ENCODE results near the gene PIGV.

PIGV gene

GRCh38 chr1:26787706-26788514 is at the start of gene PIGV:
Gene PIGV, plus strand, starts transcription at chr1:26787950. Its CDS starts 2,866 bp downstream, at chr1:26790816.
- DNase-seq, result peak; percentile 49 to 96 (median 90)

GRCh38 chr1:26739329-26739914 is 48.3 kb upstream of the PIGV start:
- DNase-seq, result no peak

DNA sequence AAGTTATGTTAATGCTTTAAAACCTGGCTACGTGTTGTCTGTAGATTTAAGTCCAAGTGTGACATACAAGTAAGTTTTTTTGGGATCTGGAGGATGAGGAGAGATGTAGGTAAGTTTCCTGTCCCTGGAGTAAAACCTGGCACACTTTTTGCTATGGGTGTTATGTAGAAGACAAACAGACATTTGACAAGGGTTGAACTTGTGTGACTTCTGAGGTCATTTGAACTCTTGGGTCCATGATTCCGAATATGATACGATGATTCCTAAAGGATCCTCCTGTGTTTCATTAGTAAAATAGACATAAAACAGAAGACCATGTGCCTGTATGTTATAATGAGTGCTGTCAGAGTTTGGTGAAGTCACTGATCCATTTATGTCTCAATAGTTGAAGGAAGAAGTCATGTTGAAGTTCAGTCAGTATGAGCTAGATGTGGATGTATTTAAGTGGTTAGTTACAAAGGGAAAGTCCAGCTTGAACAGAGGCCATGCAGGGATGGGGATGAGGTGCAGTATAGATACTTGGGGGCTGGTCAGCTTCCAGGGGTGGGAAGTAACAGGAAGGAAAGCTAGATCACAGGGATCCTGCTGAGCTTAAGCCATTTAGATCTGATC is 47.6 kb upstream of the PIGV start:
- DNase-seq, result no peak

DNA sequence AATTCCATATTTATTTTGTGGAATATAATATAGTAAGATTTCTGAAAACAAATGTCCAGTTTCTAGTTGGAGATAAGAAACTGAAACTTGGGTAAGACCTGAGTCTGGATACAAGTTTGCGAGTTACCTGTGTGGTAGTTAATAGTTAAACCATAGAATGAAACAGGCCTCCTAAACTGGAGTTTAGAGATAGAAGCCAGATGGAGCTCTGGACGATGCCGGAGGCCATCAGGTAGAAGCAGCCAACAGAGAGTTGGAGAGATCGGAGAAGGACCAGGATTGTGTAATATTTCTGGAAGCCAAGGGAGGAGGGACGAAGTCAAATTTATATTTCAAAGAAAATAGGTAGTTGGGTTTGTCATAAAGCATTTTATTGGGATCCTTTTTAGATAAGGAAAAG is 46.8 kb upstream of the PIGV start:
- DNase-seq, result no peak

DNA sequence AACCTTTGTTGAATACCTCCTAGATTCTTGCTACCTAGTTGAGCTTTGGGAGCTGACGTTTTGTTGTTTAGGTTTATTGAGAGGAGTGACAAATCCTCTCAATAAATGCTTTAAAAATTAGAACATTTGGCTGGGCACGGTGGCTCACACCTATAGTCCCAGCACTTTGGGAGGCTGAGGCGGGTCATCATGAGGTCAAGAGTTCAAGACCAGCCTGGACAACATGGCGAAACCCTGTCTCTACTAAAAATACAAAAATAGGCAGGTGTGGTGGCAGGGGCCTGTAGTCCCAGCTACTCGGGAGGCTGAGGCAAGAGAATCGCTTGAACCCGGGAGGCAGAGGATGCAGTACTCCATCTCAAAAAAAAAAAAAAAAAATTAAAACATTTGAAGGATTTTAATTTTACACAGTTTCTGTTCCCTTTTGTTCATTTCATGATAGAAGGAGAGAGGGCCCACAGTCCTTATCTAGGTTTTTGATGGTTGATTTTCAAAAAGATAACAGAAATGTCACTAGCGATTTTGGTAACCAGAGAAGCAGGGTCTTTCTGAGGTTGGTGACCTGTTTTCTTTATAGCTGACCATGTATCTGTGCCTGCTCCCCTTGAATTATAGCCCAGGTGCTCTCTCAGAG is 44.2 kb upstream of the PIGV start:
- no peak for DNase-seq

DNA sequence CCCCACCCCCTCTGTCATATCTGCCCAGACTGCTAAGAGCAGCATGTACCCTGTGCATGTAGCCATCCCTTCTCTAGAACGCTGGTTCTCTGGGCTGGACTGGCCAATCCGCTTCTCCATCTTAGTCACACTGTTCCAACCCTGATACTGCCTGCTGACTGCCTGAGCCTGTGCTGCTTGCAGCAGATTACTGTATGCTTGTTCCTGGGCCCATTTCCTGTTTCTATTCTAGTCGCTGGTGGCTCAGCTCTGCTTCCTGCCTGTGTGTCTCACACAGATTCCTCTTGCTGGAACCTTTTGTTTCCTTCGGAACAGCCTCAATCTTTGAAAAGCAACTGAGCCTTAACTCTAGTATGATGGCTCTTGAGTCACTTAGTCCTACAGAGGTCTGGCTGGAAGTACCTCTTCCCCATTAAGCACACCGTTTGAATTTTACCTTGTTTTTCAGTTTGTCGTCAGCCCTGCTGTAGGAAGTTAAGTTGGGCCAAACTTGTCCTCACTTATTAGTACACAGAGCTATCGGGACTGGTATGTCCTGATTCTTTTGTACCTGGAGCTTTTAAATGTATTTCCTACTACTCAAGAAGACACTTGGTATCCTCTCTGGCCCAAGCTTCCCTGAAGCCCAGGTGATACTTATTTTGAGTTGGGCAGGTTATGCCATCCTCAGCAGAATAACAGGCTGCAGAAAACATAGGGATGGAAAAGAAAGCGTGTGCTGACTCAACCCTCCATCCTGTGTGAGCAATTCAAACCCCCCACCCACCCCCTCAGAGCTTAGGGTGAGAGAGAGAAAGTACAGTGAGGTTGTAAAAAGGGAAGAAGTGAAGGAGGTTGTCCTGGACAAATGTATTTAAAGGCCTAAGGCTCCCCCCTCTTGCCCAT is 43.4 kb upstream of the PIGV start:
- DNase-seq, result peak in 51 of 58 donors; percentile 14 to 86 (median 52)

DNA sequence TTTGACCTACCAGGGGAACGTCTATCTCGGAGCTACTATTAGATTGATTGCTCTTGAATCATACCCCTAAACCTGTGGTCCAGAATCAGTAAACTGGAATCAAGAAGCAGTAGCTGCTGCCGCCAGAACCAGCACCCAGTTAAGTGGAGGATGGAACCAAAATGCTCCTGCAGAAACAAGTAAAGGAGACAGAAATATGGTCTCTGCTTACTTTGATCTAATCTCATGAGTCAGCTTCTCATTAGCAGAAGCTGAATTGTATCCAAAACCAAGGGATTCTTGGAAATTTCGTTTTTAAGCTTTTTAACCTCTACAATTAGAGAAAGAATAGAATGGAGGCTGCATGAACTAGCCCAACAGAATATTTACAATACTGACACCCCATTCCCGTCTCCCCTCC is 42.6 kb upstream of the PIGV start:
- no peak for DNase-seq

GRCh38 chr1:26747048-26747447 is 40.7 kb upstream of the PIGV start:
- DNase-seq, result no peak

DNA sequence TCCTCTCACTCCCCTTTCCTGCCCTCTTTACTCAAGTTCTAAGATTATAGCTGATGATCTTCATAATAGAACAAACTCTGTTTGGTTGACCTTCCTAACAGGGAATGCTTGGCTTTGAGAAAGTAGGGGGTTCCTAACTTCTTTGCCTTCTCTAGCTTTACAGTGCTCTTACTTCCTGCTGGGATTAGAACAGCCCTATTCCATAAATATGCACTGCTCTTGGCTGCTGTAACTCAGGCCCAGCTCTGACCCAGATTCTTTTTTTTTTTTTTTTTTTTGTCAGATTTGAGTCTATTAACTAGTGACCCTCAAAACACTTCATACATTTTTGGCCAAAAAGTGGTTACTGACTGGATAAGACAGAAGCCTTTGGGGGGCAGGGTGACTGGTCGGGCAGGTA is 39.4 kb upstream of the PIGV start:
- no peak for DNase-seq

- peak in 1 of 58 donors; percentile 27 for DNase-seq
Observed at GRCh38 chr1:26749458-26749857, 38.3 kb upstream of the PIGV start.

GRCh38 chr1:26750428-26750827 is 37.3 kb upstream of the PIGV start:
- DNase-seq, result no peak

DNA sequence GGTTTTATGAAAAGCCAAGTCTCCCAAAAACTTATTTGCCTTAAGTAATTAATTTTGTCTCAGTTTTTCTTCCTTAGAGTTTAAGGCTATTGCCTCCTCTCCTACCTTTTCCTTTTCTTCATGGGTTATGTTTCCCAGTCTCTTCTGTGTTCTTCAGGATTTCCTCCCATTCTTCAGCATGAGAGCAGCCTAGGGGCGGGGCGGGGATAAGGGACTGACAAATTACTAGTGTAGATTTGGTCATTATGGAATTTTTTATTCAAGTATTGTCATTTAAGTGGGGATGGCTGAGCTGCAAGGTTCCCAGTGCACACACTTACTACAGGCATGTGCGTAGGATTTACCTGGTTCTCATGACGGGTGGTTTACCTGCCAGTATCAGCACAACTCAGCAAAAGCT is 35.2 kb upstream of the PIGV start:
- no peak for DNase-seq

DNA sequence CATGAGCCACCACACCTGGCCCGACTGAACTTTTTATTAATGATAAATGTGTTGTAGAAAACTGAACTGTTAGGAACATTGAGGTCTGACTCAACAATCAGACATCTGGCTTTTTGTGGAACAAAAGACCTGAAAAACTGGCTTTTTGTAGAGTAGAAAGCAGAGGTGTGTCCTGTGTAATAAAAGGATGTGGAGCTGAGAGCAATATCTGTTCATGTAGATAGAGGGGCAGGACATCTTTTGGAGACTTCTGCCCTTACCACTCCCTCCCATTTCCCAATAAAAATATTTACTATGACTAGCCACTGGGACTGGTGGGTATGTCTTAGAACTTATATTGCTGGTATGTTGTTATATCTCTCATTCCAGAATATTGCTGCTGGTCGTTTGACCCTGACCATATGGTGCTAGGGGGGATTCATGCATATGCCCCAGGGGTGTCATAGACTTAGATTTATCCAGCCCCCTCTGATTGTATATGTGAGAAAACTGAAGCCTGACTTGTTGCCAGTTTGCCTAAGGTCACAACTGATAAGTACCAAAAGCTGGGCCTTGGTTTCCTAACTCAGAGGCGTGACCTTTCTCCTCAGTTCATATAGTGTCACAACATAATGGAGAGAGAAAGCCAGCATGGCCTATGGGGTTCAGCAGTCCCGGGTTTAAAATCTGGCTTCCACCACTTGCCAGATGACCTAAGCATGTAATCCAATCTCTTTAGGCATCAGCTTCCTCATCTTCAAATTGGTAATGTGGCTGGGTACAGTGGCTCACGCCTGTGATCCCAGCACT is 33.5 kb upstream of the PIGV start:
- DNase-seq, result no peak

GRCh38 chr1:26758358-26758757 is 29.4 kb upstream of the PIGV start:
- DNase-seq, result no peak

DNA sequence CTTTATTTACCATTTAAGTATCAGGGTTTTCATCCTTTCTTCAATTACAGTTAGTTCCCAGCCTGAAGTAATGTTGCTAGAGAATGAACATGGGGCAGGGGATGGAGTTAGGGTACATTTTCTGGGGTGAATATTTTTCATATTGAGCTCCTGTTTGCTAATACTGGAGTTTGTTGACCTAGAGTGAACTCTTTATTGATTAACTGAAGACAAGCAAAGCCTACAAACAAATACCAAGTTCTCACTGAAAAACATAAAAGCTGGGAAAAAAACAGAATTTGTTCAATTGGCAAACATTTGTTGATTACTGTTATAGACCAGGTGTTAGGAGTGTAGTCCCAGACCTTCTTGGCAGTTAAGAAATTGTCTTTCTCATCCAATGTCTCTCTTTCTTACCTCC is 28.2 kb upstream of the PIGV start:
- no peak for DNase-seq

GRCh38 chr1:26761217-26761616 is 26.5 kb upstream of the PIGV start:
- DNase-seq, result peak in 6 of 58 donors; percentile 4 to 19 (median 10)

GRCh38 chr1:26767714-26768113 is 20.0 kb upstream of the PIGV start:
- DNase-seq, result no peak

DNA sequence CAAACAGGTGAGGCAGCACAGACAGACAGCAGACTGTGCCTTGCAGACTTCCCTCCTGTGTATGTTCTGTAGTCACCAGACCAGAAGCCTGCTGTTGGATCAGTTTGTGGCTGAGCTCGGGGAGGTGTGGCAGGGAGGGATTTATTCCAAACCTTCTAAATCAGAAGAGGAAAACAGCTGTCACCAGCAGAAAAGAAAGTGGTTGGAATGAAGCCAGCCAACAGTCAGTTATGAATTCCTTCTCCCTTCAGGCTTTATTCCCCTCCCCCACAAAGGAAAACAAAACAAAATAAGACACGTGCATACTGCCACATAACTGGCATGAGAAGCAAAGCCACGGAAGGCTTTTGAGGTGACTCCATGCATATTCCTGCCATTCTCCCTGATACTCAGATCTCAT is 19.0 kb upstream of the PIGV start:
- DNase-seq, result peak in 1 of 58 donors; percentile 14

GRCh38 chr1:26771285-26771642 is 16.5 kb upstream of the PIGV start:
- no peak for DNase-seq

- DNase-seq, result peak in 4 of 58 donors; percentile 10 to 38 (median 24)
Observed at GRCh38 chr1:26771643-26772321, 16.0 kb upstream of the PIGV start.

Data from anterior cingulate cortex (tissue), 58 donors.